Kidney (tissue), 14 donors: ENCODE data around the gene DLG2. TPM values are rescaled to one million over a fixed set of nuclear protein-coding genes. Genes with fewer than 3 reads are reported as not detected.
A peak's percentile ranks its signal among the peaks of the same experiment; 100 is the strongest.

Experiments
- DNase-seq, 5 donors: peaks; one replicate each; pipeline ENCODE4 v3.0.0-alpha.2; 2013 to 2020
- FAIRE-seq: peaks from 2 replicates; lab custom pipeline; 2012; peaks lifted over from hg19 to GRCh38; lab: Jason Lieb, UNC
- H3K27ac ChIP-seq, 2 donors: one replicate each; pipeline ENCODE4 v1.7.0; 2013; ENCODE audit warnings: low read depth in 2 of 2, low read length in 2 of 2, inconsistent platforms in 1 of 2
- H3K27me3 ChIP-seq: one replicate; pipeline ENCODE4 v1.7.1; 2013; ENCODE audit warnings: low read length, inconsistent platforms; ENCODE audit not compliant: control insufficient read depth, insufficient read depth
- H3K36me3 ChIP-seq, 3 donors: one replicate each; pipeline versions ENCODE4 v1.7.0 to v1.7.1; 2013; ENCODE audit warnings: low read length in 3 of 3, control low read depth in 1 of 3, inconsistent platforms in 1 of 3; ENCODE audit not compliant: insufficient read depth in 3 of 3, control insufficient read depth in 2 of 3
- H3K4me1 ChIP-seq, 3 donors: one replicate each; pipeline versions ENCODE4 v1.7.0 to v1.7.1; 2013; ENCODE audit warnings: low read length in 3 of 3, inconsistent platforms in 1 of 3, low read depth in 1 of 3; ENCODE audit not compliant: control insufficient read depth in 2 of 3, insufficient read depth in 2 of 3
- H3K4me3 ChIP-seq, 3 donors: one replicate each; pipeline versions ENCODE4 v1.7.0 to v1.8.1; 2013; ENCODE audit warnings: low read length in 3 of 3, control low read depth in 1 of 3, inconsistent platforms in 1 of 3
- H3K9ac ChIP-seq, 3 donors: one replicate each; pipeline versions ENCODE4 v1.7.0 to v1.7.1; 2013; ENCODE audit warnings: low read length in 3 of 3, control low read depth in 1 of 3, inconsistent platforms in 1 of 3
- H3K9me3 ChIP-seq, 3 donors: one replicate each; pipeline versions ENCODE4 v1.7.0 to v1.7.1; 2013; ENCODE audit warnings: low read length in 3 of 3, control low read depth in 1 of 3, inconsistent platforms in 1 of 3; ENCODE audit not compliant: control insufficient read depth in 2 of 3, insufficient read depth in 1 of 3
- CTCF ChIP-seq: IDR thresholded peaks from 3 replicates; pipeline ENCODE4 v1.5.1; 2012; ENCODE audit warnings: mild to moderate bottlenecking, moderate library complexity, borderline replicate concordance; ENCODE audit not compliant: insufficient read depth; ENCODE audit errors: extremely low read depth
- intact Hi-C: fragments of 100-400 bp; cut with DNase I; formaldehyde crosslinking; loops from one replicate; pipeline ENCODE4 v1.11.1; 2022
- polyA plus RNA-seq: library from polyadenylated mRNA; stranded (reverse); fragments of 350-450 nt; fragmentation: Illumina TruSeq; extraction: RNeasy Lipid Tissue Mini Kit (QIAGEN cat#74804); gene quantifications from one replicate; pipeline ENCODE4 v1.2.3, GENCODE V29; 2014; ENCODE audit warnings: low read depth, low replicate concordance; ENCODE audit not compliant: insufficient read depth
- total RNA-seq: library from RNA; stranded (reverse); fragmentation: NEBNext Ultra II Directional; extraction: Animal tissue kit (Norgen Biotek cat#: 25700); gene quantifications from one replicate; pipeline ENCODE4 v1.2.1, GENCODE V29; 2021
- donor health status: control.
- donor health status: control.
- donor health status: control.
- donor health status: control.
- donor health status: control.
- donor health status: DM: yes; HTN: yes; CAD: no.
- donor health status: Normal renal cell carcinoma (clear cell type).

The DLG2 gene
- total and polyA plus RNA-seq, 2 donors from 2014 or later: 2.9 to 7.2 TPM

GRCh38 chr11:84607975-84608836 is 1018.9 kb downstream of the DLG2 start:
- Histone ChIP-seq H3K4me1 (no peaks in the 10 kb centered on the region), H3K36me3 (no peaks in the 10 kb centered on the region), H3K9me3 (no peaks in the 10 kb centered on the region), H3K27me3 (no peaks in the 10 kb centered on the region), H3K4me3 (no peak overlapping the region), H3K9ac (no peak overlapping the region), H3K27ac (no peak overlapping the region)
- intact Hi-C loops: no loop called here
- FAIRE-seq: no peak
- TF ChIP-seq CTCF: no peak
- no peak for DNase-seq

GRCh38 chr11:84594602-84595001 is 1032.5 kb downstream of the DLG2 start:
- intact Hi-C loops: no loop called here

GRCh38 chr11:84590106-84590505 is 1037.0 kb downstream of the DLG2 start:
- no peaks in the 10 kb centered on the region for H3K4me1 ChIP-seq
- no peaks in the 10 kb centered on the region for H3K9me3 ChIP-seq
- H3K27ac ChIP-seq: no peak overlapping the region
- no peak for TF ChIP-seq CTCF
- no peaks in the 10 kb centered on the region for H3K27me3 ChIP-seq
- no peak overlapping the region for H3K9ac ChIP-seq
- intact Hi-C loops: no loop called here
- FAIRE-seq: no peak
- no peak for DNase-seq
- no peak overlapping the region for H3K4me3 ChIP-seq
- H3K36me3 ChIP-seq: no peaks in the 10 kb centered on the region

More at GRCh38 chr11:84594602-84595001, 1032.5 kb downstream of the DLG2 start:
- H3K9me3 ChIP-seq: no peaks in the 10 kb centered on the region
- no peak for TF ChIP-seq CTCF
- no peaks in the 10 kb centered on the region for H3K4me1 ChIP-seq
- no peak overlapping the region for H3K27ac ChIP-seq
- FAIRE-seq: no peak
- H3K9ac ChIP-seq: no peak overlapping the region
- H3K36me3 ChIP-seq: no peaks in the 10 kb centered on the region
- DNase-seq: peak in 1 of 5 donors; percentile 3
- no peak overlapping the region for H3K4me3 ChIP-seq
- H3K27me3 ChIP-seq: no peaks in the 10 kb centered on the region
